ENCODE data around the gene NMNAT2.

DNA sequence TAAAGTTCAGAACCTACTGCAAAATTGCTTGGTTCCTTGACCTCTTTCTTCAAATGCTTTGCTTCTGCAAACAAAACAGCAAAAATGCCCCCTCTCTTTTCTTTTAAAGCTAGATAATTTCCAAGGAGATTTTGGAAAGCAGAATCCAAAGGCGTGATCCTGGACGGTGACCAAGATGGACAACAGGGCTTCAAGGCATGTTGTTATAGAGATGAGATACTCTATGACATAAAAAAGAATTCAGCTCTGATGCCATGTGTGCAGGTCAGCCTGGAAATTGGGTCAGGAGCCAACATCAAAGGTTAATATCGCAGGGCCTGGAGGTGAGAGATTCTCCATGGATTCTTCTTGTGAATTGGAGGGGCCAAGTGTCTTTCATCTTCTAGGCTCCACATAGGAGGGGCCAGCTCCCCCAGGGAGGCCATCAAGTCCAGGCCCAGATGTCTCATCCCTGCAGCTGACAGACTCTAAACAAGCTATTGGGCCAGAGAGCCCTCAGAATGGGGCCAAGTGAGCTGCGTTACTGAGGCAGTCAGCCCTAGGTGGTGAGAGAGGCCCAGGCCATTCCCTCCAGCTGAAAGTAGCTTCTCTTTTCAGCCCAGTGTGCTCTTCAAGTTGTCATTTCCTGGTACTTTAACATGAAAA lies 45.5 kb downstream of the NMNAT2 start:
- TF ChIP-seq POLR2A (IDR thresholded peaks at IDR 0.05), result no peak
- TF ChIP-seq, protein P1, sequence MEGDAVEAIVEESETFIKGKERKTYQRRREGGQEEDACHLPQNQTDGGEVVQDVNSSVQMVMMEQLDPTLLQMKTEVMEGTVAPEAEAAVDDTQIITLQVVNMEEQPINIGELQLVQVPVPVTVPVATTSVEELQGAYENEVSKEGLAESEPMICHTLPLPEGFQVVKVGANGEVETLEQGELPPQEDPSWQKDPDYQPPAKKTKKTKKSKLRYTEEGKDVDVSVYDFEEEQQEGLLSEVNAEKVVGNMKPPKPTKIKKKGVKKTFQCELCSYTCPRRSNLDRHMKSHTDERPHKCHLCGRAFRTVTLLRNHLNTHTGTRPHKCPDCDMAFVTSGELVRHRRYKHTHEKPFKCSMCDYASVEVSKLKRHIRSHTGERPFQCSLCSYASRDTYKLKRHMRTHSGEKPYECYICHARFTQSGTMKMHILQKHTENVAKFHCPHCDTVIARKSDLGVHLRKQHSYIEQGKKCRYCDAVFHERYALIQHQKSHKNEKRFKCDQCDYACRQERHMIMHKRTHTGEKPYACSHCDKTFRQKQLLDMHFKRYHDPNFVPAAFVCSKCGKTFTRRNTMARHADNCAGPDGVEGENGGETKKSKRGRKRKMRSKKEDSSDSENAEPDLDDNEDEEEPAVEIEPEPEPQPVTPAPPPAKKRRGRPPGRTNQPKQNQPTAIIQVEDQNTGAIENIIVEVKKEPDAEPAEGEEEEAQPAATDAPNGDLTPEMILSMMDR (IDR thresholded peaks at IDR 0.05), result no peak

Data from body of pancreas (tissue), 4 donors.